BLaER1 treated with 17β-estradiol and CSF1 and Interleukin-3, amounts not matched to agents 10 nM and 100 nM (cell line): ENCODE data around the gene RGL1.

Experiments used
- H3K27ac ChIP-seq, 11 experiments: shearing (Covaris generic); formaldehyde crosslinking; 2 replicates each; pipeline ENCODE4 v1.8.1; 2022
- H3K27me3 ChIP-seq, 11 experiments: shearing (Covaris generic); formaldehyde crosslinking; 2 replicates each; pipeline ENCODE4 v1.8.1; 2022
- H3K36me3 ChIP-seq, 11 experiments: shearing (Covaris generic); formaldehyde crosslinking; 2 replicates each; pipeline ENCODE4 v1.8.1; 2022
- H3K4me1 ChIP-seq, 10 experiments: shearing (Covaris generic); formaldehyde crosslinking; 2 replicates each; pipeline ENCODE4 v1.8.1; 2022
- H3K4me2 ChIP-seq, 11 experiments: shearing (Covaris generic); formaldehyde crosslinking; 2 replicates each; pipeline ENCODE4 v1.8.1; 2022
- H3K4me3 ChIP-seq, 10 experiments: shearing (Covaris generic); formaldehyde crosslinking; 2 replicates each; pipeline ENCODE4 v1.8.1; 2022
- H3K9ac ChIP-seq, 11 experiments: shearing (Covaris generic); formaldehyde crosslinking; 2 replicates each; pipeline ENCODE4 v1.8.1; 2022
- H3K9me3 ChIP-seq, 11 experiments: shearing (Covaris generic); formaldehyde crosslinking; replicated peaks in 1 of 11; 2 replicates each; pipeline ENCODE4 v1.8.1; 2022
- H4K20me1 ChIP-seq, 11 experiments: shearing (Covaris generic); formaldehyde crosslinking; 2 replicates each; pipeline ENCODE4 v1.8.1; 2022
- Cebpa-rat ChIP-seq, 11 experiments: shearing (Covaris generic); IDR thresholded peaks; 2 replicates each; pipeline ENCODE4 v1.8.1; 2022

Gene RGL1

GRCh38 chr1:183859831-183860230 is 54.9 kb downstream of the RGL1 start:
- Histone ChIP-seq H3K4me1 (peaks cover 12 to 100% (median 24%) of the 10 kb centered on the region in 10 experiments), H3K9me3 (peaks cover 0 to 18% (median 11%) of the 10 kb centered on the region in 11 experiments; a peak in 11 of 22 replicates), H4K20me1 (peaks cover 0 to 100% (median 0%) of the 10 kb centered on the region in 11 experiments; a peak in 6 of 22 replicates), H3K4me3 (no peak overlapping the region), H3K9ac (peak overlapping the region in 1 of 11 experiments; percentile 0; a peak in 1 of 22 replicates), H3K27ac (peak overlapping the region in 3 of 11 experiments; percentile 6 to 35 (median 18); a peak in 3 of 22 replicates), H3K27me3 (no peaks in the 10 kb centered on the region), H3K4me2 (peak overlapping the region in 2 of 11 experiments; percentile 83 to 92; a peak in 4 of 22 replicates), H3K36me3 (peaks cover 73 to 100% (median 91%) of the 10 kb centered on the region in 11 experiments)
- TF ChIP-seq Cebpa-rat (IDR thresholded peaks at IDR 0.05): no peak

GRCh38 chr1:183862967-183863366 is 58.0 kb downstream of the RGL1 start:
- Histone ChIP-seq H3K4me3 (no peak overlapping the region), H3K9me3 (peaks cover 0 to 11% (median 6%) of the 10 kb centered on the region in 11 experiments; a peak in 10 of 22 replicates), H3K27me3 (no peaks in the 10 kb centered on the region), H3K4me1 (peaks cover 9 to 100% (median 22%) of the 10 kb centered on the region in 10 experiments; a peak in 18 of 20 replicates), H3K9ac (no peak overlapping the region; a peak in 1 of 22 replicates), H3K36me3 (peaks cover 87 to 100% (median 96%) of the 10 kb centered on the region in 11 experiments), H3K27ac (peak overlapping the region in 2 of 11 experiments; percentile 3 to 30; a peak in 3 of 22 replicates), H3K4me2 (peak overlapping the region in 3 of 11 experiments; percentile 10 to 92 (median 83); a peak in 4 of 22 replicates), H4K20me1 (peaks cover 0 to 95% (median 0%) of the 10 kb centered on the region in 11 experiments; a peak in 6 of 22 replicates)
- TF ChIP-seq Cebpa-rat (IDR thresholded peaks at IDR 0.05): no peak

GRCh38 chr1:183863852-183864251 is 58.9 kb downstream of the RGL1 start:
- Histone ChIP-seq H3K4me2 (peak overlapping the region in 2 of 11 experiments; percentile 83 to 92; a peak in 4 of 22 replicates), H3K9ac (no peak overlapping the region), H3K9me3 (peaks cover 0 to 11% (median 6%) of the 10 kb centered on the region in 11 experiments; a peak in 10 of 22 replicates), H3K27me3 (no peaks in the 10 kb centered on the region), H3K4me3 (no peak overlapping the region), H3K4me1 (peaks cover 15 to 100% (median 25%) of the 10 kb centered on the region in 10 experiments), H3K36me3 (peaks cover 89 to 100% (median 99%) of the 10 kb centered on the region in 11 experiments), H3K27ac (peak overlapping the region in 2 of 11 experiments; percentile 30 to 46; a peak in 2 of 22 replicates), H4K20me1 (peaks cover 0 to 89% (median 0%) of the 10 kb centered on the region in 11 experiments; a peak in 6 of 22 replicates)
- TF ChIP-seq Cebpa-rat (IDR thresholded peaks at IDR 0.05): no peak

GRCh38 chr1:183864611-183865010 is 59.7 kb downstream of the RGL1 start:
- TF ChIP-seq Cebpa-rat (IDR thresholded peaks at IDR 0.05): no peak
- H3K4me2 ChIP-seq: peak overlapping the region in 2 of 11 experiments; percentile 83 to 92; a peak in 4 of 22 replicates
- H3K4me3 ChIP-seq: no peak overlapping the region
- peaks cover 0 to 84% (median 0%) of the 10 kb centered on the region in 11 experiments; a peak in 6 of 22 replicates for H4K20me1 ChIP-seq
- H3K4me1 ChIP-seq: peaks cover 23 to 100% (median 32%) of the 10 kb centered on the region in 10 experiments
- peaks cover 84 to 100% (median 97%) of the 10 kb centered on the region in 11 experiments for H3K36me3 ChIP-seq
- peaks cover 0 to 11% (median 6%) of the 10 kb centered on the region in 11 experiments; a peak in 10 of 22 replicates for H3K9me3 ChIP-seq
- peak overlapping the region in 1 of 11 experiments; percentile 36; a peak in 1 of 22 replicates for H3K9ac ChIP-seq
- H3K27ac ChIP-seq: peak overlapping the region in 1 of 11 experiments; percentile 46; a peak in 2 of 22 replicates
- H3K27me3 ChIP-seq: no peaks in the 10 kb centered on the region

GRCh38 chr1:183869230-183869629 is 64.3 kb downstream of the RGL1 start:
- peak overlapping the region; percentile 89 to 97 (median 94) for H3K27ac ChIP-seq

GRCh38 chr1:183869664-183870063 is 64.7 kb downstream of the RGL1 start:
- Histone ChIP-seq H4K20me1 (peaks cover 0 to 38% (median 0%) of the 10 kb centered on the region in 11 experiments; a peak in 3 of 22 replicates), H3K27ac (peak overlapping the region; percentile 89 to 97 (median 94)), H3K9me3 (peaks cover 0 to 6% (median 0%) of the 10 kb centered on the region in 11 experiments; a peak in 2 of 22 replicates), H3K36me3 (peaks cover 39 to 88% (median 55%) of the 10 kb centered on the region in 11 experiments), H3K4me1 (peaks cover 72 to 100% (median 82%) of the 10 kb centered on the region in 10 experiments), H3K9ac (peak overlapping the region in 8 of 11 experiments; percentile 66 to 83 (median 80); a peak in 12 of 22 replicates), H3K4me2 (peak overlapping the region; percentile 77 to 92 (median 86)), H3K27me3 (no peaks in the 10 kb centered on the region), H3K4me3 (no peak overlapping the region; a peak in 1 of 20 replicates)
- no peak for TF ChIP-seq Cebpa-rat (IDR thresholded peaks at IDR 0.05)

More at GRCh38 chr1:183869230-183869629, 64.3 kb downstream of the RGL1 start:
- H3K9ac ChIP-seq: peak overlapping the region in 6 of 11 experiments; percentile 27 to 83 (median 80); a peak in 7 of 22 replicates
- peaks cover 44 to 88% (median 56%) of the 10 kb centered on the region in 11 experiments for H3K36me3 ChIP-seq
- H3K4me3 ChIP-seq: peak overlapping the region in 1 of 10 experiments; percentile 1; a peak in 1 of 20 replicates
- H3K4me1 ChIP-seq: peaks cover 67 to 100% (median 77%) of the 10 kb centered on the region in 10 experiments
- H4K20me1 ChIP-seq: peaks cover 0 to 43% (median 0%) of the 10 kb centered on the region in 11 experiments; a peak in 3 of 22 replicates
- no peak for TF ChIP-seq Cebpa-rat (IDR thresholded peaks at IDR 0.05)
- peak overlapping the region; percentile 77 to 92 (median 86); a peak in 21 of 22 replicates for H3K4me2 ChIP-seq
- no peaks in the 10 kb centered on the region for H3K27me3 ChIP-seq
- H3K9me3 ChIP-seq: peaks cover 0 to 6% (median 0%) of the 10 kb centered on the region in 11 experiments; a peak in 2 of 22 replicates

GRCh38 chr1:183870351-183871077 is 65.6 kb downstream of the RGL1 start:
- H3K9ac ChIP-seq: peak overlapping the region; percentile 63 to 83 (median 78); a peak in 21 of 22 replicates
- peaks cover 0 to 30% (median 0%) of the 10 kb centered on the region in 11 experiments; a peak in 2 of 22 replicates for H4K20me1 ChIP-seq
- H3K4me1 ChIP-seq: peaks cover 80 to 100% (median 90%) of the 10 kb centered on the region in 10 experiments
- H3K36me3 ChIP-seq: peaks cover 37 to 88% (median 53%) of the 10 kb centered on the region in 11 experiments
- H3K27me3 ChIP-seq: no peaks in the 10 kb centered on the region
- no peak for TF ChIP-seq Cebpa-rat (IDR thresholded peaks at IDR 0.05)
- H3K9me3 ChIP-seq: peaks cover 0 to 6% (median 0%) of the 10 kb centered on the region in 11 experiments; a peak in 2 of 22 replicates
- peak overlapping the region; percentile 89 to 97 (median 94) for H3K27ac ChIP-seq
- peak overlapping the region; percentile 77 to 92 (median 86) for H3K4me2 ChIP-seq
- H3K4me3 ChIP-seq: peak overlapping the region in 1 of 10 experiments; percentile 1; a peak in 3 of 20 replicates

GRCh38 chr1:183871142-183871541 is 66.2 kb downstream of the RGL1 start:
- peaks cover 87 to 100% (median 96%) of the 10 kb centered on the region in 10 experiments for H3K4me1 ChIP-seq
- peaks cover 0 to 6% (median 0%) of the 10 kb centered on the region in 11 experiments; a peak in 2 of 22 replicates for H3K9me3 ChIP-seq
- no peak for TF ChIP-seq Cebpa-rat (IDR thresholded peaks at IDR 0.05)
- peak overlapping the region; percentile 89 to 97 (median 94) for H3K27ac ChIP-seq
- H3K36me3 ChIP-seq: peaks cover 32 to 88% (median 49%) of the 10 kb centered on the region in 11 experiments
- peak overlapping the region; percentile 77 to 92 (median 86) for H3K4me2 ChIP-seq
- peaks cover 0 to 26% (median 0%) of the 10 kb centered on the region in 11 experiments; a peak in 2 of 22 replicates for H4K20me1 ChIP-seq
- H3K9ac ChIP-seq: peak overlapping the region; percentile 63 to 83 (median 78); a peak in 21 of 22 replicates
- peak overlapping the region in 3 of 10 experiments; percentile 1 to 31 (median 15); a peak in 3 of 20 replicates for H3K4me3 ChIP-seq
- H3K27me3 ChIP-seq: no peaks in the 10 kb centered on the region
